K562 (cell line): ENCODE measurements around the gene RARA. TPM values are rescaled to one million over a fixed set of nuclear protein-coding genes. Genes with fewer than 3 reads are reported as not detected.
A peak's percentile ranks its signal among the peaks of the same experiment; 100 is the strongest.

Source experiments
- FOSL1 ChIP-seq: fragments of 200-800 bp; sonication (Bioruptor generic); conservative IDR thresholded peaks from 2 replicates; pipeline ENCODE4 v1.6.1; 2016; ENCODE audit warnings: missing genetic modification characterization, missing compliant biosample characterization
- PRDM10 ChIP-seq: fragments of 450-650 bp; IDR thresholded peaks from 2 replicates; pipeline ENCODE4 v1.6.1; 2018; ENCODE audit not compliant: partially characterized antibody
- RBFOX2 ChIP-seq: fragments of 200-400 bp; formaldehyde crosslinking; IDR thresholded peaks from 2 replicates; pipeline ENCODE4 v1.6.1; 2017; ENCODE audit warnings: low read depth, mild to moderate bottlenecking, low read length, moderate library complexity
- ZNF280A ChIP-seq: fragments of 450-650 bp; IDR thresholded peaks from 2 replicates; pipeline ENCODE4 v1.6.1; 2018; ENCODE audit warnings: mild to moderate bottlenecking, low read depth; ENCODE audit not compliant: partially characterized antibody
- polyA plus RNA-seq, 8 experiments: library from polyadenylated mRNA; depleted of rRNA in 4 of 8; stranded (reverse) in 5 of 8; unstranded in 3 of 8; fragments of >200 nt; fragmentation: Nextera tagmentation in 2 of 8; fragmentation: Illumina TruSeq in 1 of 8; extraction: Ambion mirVana in 2 of 8; extraction: Trizol in 1 of 8; gene quantifications; 2 replicates each; pipeline versions ENCODE4 v1.2.1 to v1.2.3, GENCODE V29; 2011 to 2014; ENCODE audit warnings: inconsistent platforms in 1 of 8, missing spikeins in 1 of 8
- total RNA-seq, 7 experiments: library from RNA; depleted of rRNA in 6 of 7; stranded (reverse); fragments of >200 nt in 6 of 7; fragmentation: Illumina TruSeq in 2 of 7; extraction: Trizol in 2 of 7; gene quantifications; 2 replicates each; pipeline versions ENCODE4 v1.2.1 to v1.2.3, GENCODE V29; 2011 to 2021; ENCODE audit warnings: low replicate concordance in 1 of 7

Gene RARA
- total and polyA plus RNA-seq, 9 of the 15 experiments (the other 6 are each of a cell fraction or from before 2014, with no cell fraction given) = 0.10 to 28.0 (median 7.9) TPM

GRCh38 chr17:40342504-40343218 lies 33.7 kb downstream of the RARA start (continued):
- TF ChIP-seq PRDM10 = peak; percentile 96
- TF ChIP-seq RBFOX2 = peak; percentile 31; the same call in 1 of the 2 replicates
- no peak for TF ChIP-seq FOSL1
- TF ChIP-seq ZNF280A = no peak
